Measurements from ENCODE around the gene RFX3. TPM values are rescaled to one million over a fixed set of nuclear protein-coding genes. Genes with fewer than 3 reads are reported as not detected.

Gene RFX3
- total and polyA plus RNA-seq, 2 donors (not counting 3 experiments of a cell fraction or from before 2014, with no cell fraction given): 4.8 to 10.5 TPM

DNA sequence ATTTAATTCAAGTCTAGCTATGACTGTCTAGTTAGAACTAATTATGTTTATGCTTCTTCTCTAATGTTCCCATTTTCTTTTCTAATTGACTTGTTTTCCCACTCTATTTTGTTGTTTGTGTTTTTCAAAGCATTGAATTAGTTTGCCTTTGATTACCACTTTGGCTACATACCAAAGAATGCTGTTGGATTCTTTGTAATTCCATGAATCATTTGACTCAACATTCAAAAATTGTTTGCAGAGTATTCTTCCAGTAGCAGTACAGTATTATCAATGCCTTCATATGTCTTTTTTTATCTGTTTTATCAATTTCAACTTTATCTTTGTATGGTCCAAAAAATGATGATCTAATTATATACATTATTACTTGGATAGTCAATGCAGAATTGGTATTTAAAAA lies 288.7 kb downstream of the RFX3 start:
- dilution Hi-C loops (cut with MboI; ENCODE audit: extremely low pct_ligation_motif_present, low sequenced_read_pairs): no loop called here
- no peak overlapping the region for H3K4me2 ChIP-seq (ENCODE audit: insufficient read depth, low read length)
- H3K27ac ChIP-seq (ENCODE audit: insufficient read depth, low read depth, low read length): no peak overlapping the region
- H2AFZ ChIP-seq (ENCODE audit: low read depth, low read length): no peak overlapping the region
- H3K9me1 ChIP-seq (replicated peaks; ENCODE audit: control insufficient read depth, extremely low read depth, insufficient read depth, low read length): no peaks in the 10 kb centered on the region
- H4K20me1 ChIP-seq (replicated peaks; ENCODE audit: control insufficient read depth, extremely low read depth, insufficient read depth, low read length): no peaks in the 10 kb centered on the region
- H3K9me3 ChIP-seq (replicated peaks; ENCODE audit: control insufficient read depth, insufficient read depth, low read length): no peaks in the 10 kb centered on the region
- no peak overlapping the region for H3K4me3 ChIP-seq (replicated peaks in 1 of 3; ENCODE audit: insufficient read depth in 1 of 3, low read depth in 1 of 3, low read length in 3 of 3)
- H3K9ac ChIP-seq (replicated peaks; ENCODE audit: extremely low read depth, insufficient read depth, low read length): no peak overlapping the region
- H3K79me2 ChIP-seq (ENCODE audit: control insufficient read depth, insufficient read depth, low read length): no peaks in the 10 kb centered on the region
- peaks cover 2% of the 10 kb centered on the region for H3K4me1 ChIP-seq (ENCODE audit: control insufficient read depth, extremely low read depth, insufficient read depth, low read length)
- intact Hi-C loops (cut with micrococcal nuclease): no loop called here
- no TSS peak for BruUV-seq (replicated peaks)
- FAIRE-seq (no peak), DNase-seq (ENCODE audit: low read depth, low spot score) (no peak)
- TF ChIP-seq EZH2 (IDR thresholded peaks at IDR 0.05; ENCODE audit: borderline replicate concordance, low read depth, low read length, severe bottlenecking) (no peak), POLR2AphosphoS5 (IDR thresholded peaks at IDR 0.05; ENCODE audit: insufficient read depth, low read depth, low read length) (no peak), FOS (IDR thresholded peaks at IDR 0.05; ENCODE audit: borderline replicate concordance, insufficient read depth, low read length) (no peak), GATA2 (IDR thresholded peaks at IDR 0.05; ENCODE audit: insufficient read depth, insufficient read length, low read depth, low read length) (no peak)
- H3K36me3 ChIP-seq (ENCODE audit: control insufficient read depth in 2 of 2, extremely low read depth in 1 of 2, insufficient read depth in 2 of 2, low read length in 2 of 2): no peaks in the 10 kb centered on the region
- CTCF ChIA-PET: interaction anchor here (1.7 to 6.4 kb wide), 2 partner anchors 13 to 204 kb away, joined by 5 to 52 read pairs; no protein-coding TSS in a partner anchor
- no peaks in the 10 kb centered on the region for H3K27me3 ChIP-seq (ENCODE audit: control insufficient read depth in 2 of 2, insufficient read depth in 2 of 2, low read length in 2 of 2)
- POLR2A ChIA-PET: no interaction called here

GRCh38 chr9:3235497-3235896 lies 290.3 kb downstream of the RFX3 start:
- Histone ChIP-seq H3K36me3 (ENCODE audit: control insufficient read depth in 2 of 2, extremely low read depth in 1 of 2, insufficient read depth in 2 of 2, low read length in 2 of 2) (no peaks in the 10 kb centered on the region), H3K27ac (ENCODE audit: insufficient read depth, low read depth, low read length) (no peak overlapping the region), H3K4me1 (ENCODE audit: control insufficient read depth, extremely low read depth, insufficient read depth, low read length) (peaks cover 2% of the 10 kb centered on the region), H3K4me3 (replicated peaks in 1 of 3; ENCODE audit: insufficient read depth in 1 of 3, low read depth in 1 of 3, low read length in 3 of 3) (no peak overlapping the region), H3K9me1 (replicated peaks; ENCODE audit: control insufficient read depth, extremely low read depth, insufficient read depth, low read length) (no peaks in the 10 kb centered on the region), H4K20me1 (replicated peaks; ENCODE audit: control insufficient read depth, extremely low read depth, insufficient read depth, low read length) (no peaks in the 10 kb centered on the region), H3K9me3 (replicated peaks; ENCODE audit: control insufficient read depth, insufficient read depth, low read length) (no peaks in the 10 kb centered on the region), H3K79me2 (ENCODE audit: control insufficient read depth, insufficient read depth, low read length) (no peaks in the 10 kb centered on the region), H2AFZ (ENCODE audit: low read depth, low read length) (no peak overlapping the region), H3K4me2 (ENCODE audit: insufficient read depth, low read length) (no peak overlapping the region), H3K9ac (replicated peaks; ENCODE audit: extremely low read depth, insufficient read depth, low read length) (no peak overlapping the region), H3K27me3 (ENCODE audit: control insufficient read depth in 2 of 2, insufficient read depth in 2 of 2, low read length in 2 of 2) (no peaks in the 10 kb centered on the region)
- TF ChIP-seq MAX (IDR thresholded peaks at IDR 0.05; ENCODE audit: insufficient read depth, insufficient read length): no peak
- no peak for TF ChIP-seq FOS (IDR thresholded peaks at IDR 0.05; ENCODE audit: borderline replicate concordance, insufficient read depth, low read length)
- TF ChIP-seq GATA2 (IDR thresholded peaks at IDR 0.05; ENCODE audit: insufficient read depth, insufficient read length, low read depth, low read length): no peak
- no peak for TF ChIP-seq POLR2A (IDR thresholded peaks at IDR 0.05; ENCODE audit: low read depth, low read length)
- no peak for TF ChIP-seq POLR2AphosphoS5 (IDR thresholded peaks at IDR 0.05; ENCODE audit: insufficient read depth, low read depth, low read length)
- TF ChIP-seq CTCF (IDR thresholded peaks at IDR 0.05; ENCODE audit: extremely low read depth in 1 of 2, insufficient read depth in 1 of 2, low read depth in 1 of 2, low read length in 2 of 2): no peak
- TF ChIP-seq JUN (IDR thresholded peaks at IDR 0.05; ENCODE audit: borderline replicate concordance, insufficient read depth, insufficient read length, low read depth): no peak
- TF ChIP-seq MYC (IDR thresholded peaks at IDR 0.05; ENCODE audit: low read depth, low read length): no peak
- TF ChIP-seq EZH2 (IDR thresholded peaks at IDR 0.05; ENCODE audit: borderline replicate concordance, low read depth, low read length, severe bottlenecking): no peak
- ChIA-PET POLR2A (no interaction called here), CTCF (interaction anchor here (6.4 kb wide), 1 partner anchor 206 kb away, joined by 52 read pairs; no protein-coding TSS in a partner anchor)
- no peak for DNase-seq (ENCODE audit: low read depth, low spot score)
- dilution Hi-C loops (cut with MboI; ENCODE audit: extremely low pct_ligation_motif_present, low sequenced_read_pairs) (no loop called here), intact Hi-C loops (cut with micrococcal nuclease) (no loop called here)
- BruUV-seq (replicated peaks): no TSS peak
- no peak for FAIRE-seq
